A673 (cell line): Measurements from ENCODE around the gene MAPK4.

Source experiments
- EZH2 ChIP-seq: fragments of 200-600 bp; sonication (generic); IDR thresholded peaks from 2 replicates; pipeline ENCODE4 v1.6.1; 2017; ENCODE audit warnings: borderline replicate concordance, low read depth, mild to moderate bottlenecking, mixed read lengths, antibody characterized with exemption, low read length; ENCODE audit not compliant: poor library complexity, severe bottlenecking
- TF ChIP-seq, protein P1 (sequence below): fragments of 300-800, 200-600 bp; sonication (generic); conservative IDR thresholded peaks from 2 replicates; pipeline ENCODE4 v1.5.1; 2017; ENCODE audit warnings: low read depth, mild to moderate bottlenecking, antibody characterized with exemption, low read length, moderate library complexity, mixed read lengths

GRCh38 chr18:50563376-50563775 is 3.5 kb downstream of the MAPK4 start:
- TF ChIP-seq, protein P1, sequence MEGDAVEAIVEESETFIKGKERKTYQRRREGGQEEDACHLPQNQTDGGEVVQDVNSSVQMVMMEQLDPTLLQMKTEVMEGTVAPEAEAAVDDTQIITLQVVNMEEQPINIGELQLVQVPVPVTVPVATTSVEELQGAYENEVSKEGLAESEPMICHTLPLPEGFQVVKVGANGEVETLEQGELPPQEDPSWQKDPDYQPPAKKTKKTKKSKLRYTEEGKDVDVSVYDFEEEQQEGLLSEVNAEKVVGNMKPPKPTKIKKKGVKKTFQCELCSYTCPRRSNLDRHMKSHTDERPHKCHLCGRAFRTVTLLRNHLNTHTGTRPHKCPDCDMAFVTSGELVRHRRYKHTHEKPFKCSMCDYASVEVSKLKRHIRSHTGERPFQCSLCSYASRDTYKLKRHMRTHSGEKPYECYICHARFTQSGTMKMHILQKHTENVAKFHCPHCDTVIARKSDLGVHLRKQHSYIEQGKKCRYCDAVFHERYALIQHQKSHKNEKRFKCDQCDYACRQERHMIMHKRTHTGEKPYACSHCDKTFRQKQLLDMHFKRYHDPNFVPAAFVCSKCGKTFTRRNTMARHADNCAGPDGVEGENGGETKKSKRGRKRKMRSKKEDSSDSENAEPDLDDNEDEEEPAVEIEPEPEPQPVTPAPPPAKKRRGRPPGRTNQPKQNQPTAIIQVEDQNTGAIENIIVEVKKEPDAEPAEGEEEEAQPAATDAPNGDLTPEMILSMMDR = no peak
- no peak for TF ChIP-seq EZH2
